Brain pericyte (primary cell): ENCODE results near the gene PRB4.
"Not testable (repeated sequence)": the region's sequence is repeated elsewhere in the genome, so short reads cannot be mapped to it uniquely, and the experiment has no call there.

Source experiments
- DNase-seq: peaks from one replicate; pipeline ENCODE4 v3.0.0-alpha.2; 2012; ENCODE audit warnings: low read depth, low spot score

The PRB4 gene

DNA sequence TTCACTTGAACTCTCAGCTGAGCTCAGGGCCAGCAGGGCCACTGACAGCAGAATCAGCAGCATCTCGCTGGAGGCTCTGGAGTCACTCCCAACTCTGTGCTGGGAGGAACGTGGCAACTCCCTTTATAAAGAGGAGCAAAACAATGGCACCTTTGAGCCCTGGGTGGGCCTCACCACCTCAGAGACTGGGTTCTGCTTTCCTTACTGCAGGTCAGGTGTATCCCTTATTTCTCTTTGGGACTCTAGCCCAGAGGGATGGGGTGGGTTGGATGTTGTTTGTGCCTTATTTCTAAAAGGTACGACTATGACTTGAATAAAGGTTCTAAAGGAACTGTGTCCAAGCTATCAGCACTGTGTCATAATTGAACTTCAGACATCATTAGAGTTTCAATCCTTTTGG is at the start of gene PRB4:
Gene PRB4, minus strand, starts transcription at position 101 of the 400 bp plus-strand sequence. Its CDS starts 38 bp downstream, at position 63.
- no peak for DNase-seq

DNA sequence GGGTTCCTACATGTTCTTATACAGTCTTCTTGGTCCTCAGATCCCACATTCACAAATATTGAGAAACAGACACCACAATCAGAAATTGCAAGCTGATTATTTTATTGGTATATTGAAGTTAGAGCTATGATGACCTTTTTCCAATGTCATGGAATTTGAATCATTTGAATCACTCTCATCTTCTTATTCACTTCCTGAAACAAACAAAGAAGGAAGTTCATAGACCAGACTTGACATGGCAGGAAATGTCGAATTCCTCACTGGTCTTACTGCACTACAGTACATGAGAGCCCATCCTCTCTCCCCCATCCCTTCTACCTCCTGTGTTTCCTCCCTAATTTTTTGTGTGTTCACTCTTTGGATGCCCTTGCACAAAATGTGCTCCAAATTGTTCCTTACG is 41.5 kb upstream of the PRB4 start:
- not testable (repeated sequence) for DNase-seq

DNA sequence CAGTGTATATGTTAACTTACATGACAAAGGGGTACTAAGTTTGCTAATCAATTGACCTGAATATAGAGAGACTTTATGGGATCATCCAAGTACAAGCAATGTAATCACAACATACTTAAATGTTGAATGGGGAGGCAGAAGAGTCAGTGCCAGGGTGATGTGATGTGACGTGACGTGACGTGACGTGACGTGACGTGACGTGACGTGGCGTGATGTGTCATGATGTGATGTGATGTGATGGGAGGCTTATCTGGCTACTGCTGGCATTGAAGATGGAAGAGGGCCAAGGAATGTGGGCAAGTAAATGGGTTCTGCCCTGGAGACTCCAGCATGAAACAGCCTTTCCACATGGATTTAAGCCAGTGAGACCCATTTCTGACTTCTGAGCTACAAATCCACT is 38.2 kb upstream of the PRB4 start:
- no peak for DNase-seq

DNA sequence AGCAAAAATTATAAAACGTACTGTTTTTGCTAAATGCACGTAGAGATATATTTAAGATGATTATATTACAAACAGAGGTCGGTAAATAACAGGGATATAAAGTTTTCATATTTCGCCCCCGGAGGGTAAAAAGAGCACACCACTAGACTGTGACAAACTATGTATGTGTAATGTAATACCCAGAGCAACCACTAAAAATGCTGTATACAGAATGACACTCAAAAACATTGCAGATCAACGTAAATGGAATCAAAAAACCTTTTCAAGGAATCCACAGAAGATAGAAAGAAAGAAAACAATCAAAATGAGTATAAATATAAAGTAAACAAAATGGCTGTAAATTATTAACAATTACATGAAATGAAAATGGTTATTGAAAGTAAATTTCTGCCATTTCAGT is 37.6 kb upstream of the PRB4 start:
- DNase-seq: no peak

DNA sequence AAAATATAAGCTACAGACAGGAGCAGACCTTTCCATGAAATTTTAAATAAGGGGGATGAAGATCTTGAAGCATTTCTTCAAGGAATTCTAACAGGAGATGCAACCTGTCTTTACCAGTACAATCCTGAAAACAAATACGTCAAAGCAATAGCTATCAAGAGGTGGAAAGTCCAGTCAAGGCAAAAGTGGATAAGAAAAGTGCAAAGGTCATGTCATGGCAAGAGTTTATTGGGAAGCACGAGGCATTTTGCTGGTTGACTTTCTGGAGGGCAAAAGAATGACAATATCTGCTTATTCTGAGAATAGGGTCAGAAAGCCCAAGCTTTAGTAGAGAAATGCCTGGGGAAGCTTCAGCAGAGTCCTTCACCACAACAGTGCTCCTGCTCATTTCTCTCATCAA is 34.3 kb upstream of the PRB4 start:
- DNase-seq: no peak

DNA sequence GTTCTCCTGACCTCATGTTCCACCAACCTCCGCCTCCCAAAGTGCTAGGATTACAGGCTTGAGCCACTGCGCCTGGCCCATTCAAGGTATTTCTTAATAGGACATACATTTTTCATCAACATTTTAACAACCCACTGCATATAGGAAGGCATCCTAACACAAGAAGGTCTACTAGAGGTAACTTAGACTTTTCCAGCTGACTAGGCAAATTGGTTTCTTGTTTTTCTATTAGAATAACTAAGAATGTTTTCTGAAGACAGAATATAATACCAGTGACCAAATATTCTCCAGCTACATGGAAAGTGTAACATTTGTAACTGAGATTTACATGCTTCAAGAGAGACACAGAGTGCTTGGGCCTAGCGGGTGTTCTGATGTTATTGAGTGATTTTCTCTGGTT is 14.2 kb upstream of the PRB4 start:
- no peak for DNase-seq

DNA sequence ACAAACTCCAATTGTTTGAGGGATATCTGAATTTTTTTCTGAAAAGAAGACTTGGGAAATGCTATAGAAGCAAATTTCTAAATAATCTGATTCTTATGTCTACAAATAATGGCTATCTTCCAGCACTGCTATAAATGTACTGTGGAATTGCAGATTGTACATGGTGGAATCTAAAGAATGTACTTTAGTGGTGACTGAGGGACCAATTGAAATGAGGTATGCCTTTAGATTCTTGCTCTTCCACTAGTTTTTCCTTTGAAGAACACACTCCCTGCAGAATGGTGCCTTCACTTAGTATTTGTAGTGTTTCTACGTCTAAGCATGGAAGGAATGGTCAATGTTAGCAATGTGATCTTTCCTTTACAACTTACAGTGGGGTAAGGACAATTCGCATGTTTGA is 11.7 kb upstream of the PRB4 start:
- DNase-seq: no peak

DNA sequence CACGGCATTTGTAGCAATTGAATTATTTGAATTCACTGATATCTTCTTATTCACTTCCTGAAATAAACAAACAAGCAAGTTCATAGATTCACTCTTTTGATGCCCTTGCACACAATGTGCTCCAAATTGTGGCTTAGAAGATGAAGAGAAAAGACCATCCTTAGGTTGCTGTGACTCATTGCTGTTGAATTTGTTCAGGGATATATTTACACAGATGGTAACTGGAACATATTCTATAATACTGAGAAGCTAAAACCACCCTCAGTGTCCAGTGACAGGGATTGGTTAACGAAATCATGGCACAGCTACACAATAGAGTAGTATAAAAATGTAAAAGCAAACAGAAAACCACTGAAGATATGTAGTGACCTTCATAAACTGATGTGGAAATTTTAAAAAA is 3.1 kb downstream of the PRB4 start:
- peak; percentile 61 for DNase-seq

DNA sequence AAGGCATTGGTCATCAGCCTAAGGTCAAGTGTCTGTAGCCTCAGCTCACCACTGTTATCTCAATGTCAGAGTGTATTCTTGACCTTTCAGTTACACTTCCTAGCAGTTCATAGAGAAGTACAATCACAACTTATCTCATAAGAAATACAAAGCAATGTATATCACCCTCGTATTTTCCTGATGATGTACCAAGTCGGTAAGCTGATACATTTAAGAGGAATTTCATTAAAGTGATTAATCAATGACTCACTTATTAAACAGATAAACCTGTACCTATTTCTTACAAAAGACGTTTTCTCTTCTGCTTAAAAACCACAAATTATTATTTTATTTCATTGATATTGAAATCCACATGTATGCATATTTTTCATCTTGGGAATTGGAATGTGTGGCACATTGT is 36.8 kb downstream of the PRB4 start:
- DNase-seq: no peak

DNA sequence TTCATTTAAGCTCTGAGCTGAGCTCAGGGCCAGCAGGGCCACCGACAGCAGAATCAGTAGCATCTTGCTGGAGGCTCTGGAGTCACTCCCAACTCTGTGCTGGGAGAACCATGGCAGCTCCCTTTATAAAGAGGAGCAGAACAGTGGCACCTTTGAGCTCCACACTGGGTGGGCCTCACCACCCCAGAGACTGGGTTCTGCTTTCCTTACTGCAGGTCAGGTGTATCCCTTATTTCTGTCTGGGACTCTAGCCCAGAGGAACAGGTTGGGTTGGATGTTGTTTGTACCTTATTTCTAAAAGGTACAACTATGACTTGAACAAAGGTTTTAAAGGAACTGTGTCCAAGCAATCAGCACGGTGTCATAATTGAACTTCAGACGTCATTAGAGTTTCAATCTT is 40.6 kb downstream of the PRB4 start, which contains the start of gene PRB3:
Gene PRB3, minus strand, starts transcription at position 101 of the 400 bp plus-strand sequence. Its CDS starts 38 bp downstream, at position 63.
- no peak for DNase-seq

DNA sequence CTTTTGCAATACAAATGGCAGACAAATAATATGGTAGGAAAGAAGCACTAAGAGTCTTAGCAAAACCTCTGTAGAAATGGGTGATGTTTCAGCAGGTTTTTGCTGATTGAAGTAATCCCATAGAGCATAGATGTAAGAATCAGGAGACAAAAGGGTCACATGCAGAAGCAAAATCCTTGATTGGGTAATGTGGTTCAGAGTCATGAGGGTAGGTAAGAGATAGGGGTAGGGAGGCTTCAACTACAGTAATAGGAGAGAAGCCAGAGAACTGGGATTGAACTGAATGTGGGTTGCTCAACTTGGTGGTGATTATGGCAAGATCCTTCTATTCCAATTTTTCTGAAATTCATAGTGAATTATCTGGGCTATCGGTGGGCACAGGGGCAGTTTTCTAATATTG is 45.7 kb downstream of the PRB4 start:
- no peak for DNase-seq
